ENCODE data around the gene ARID5B.

Gene ARID5B

DNA sequence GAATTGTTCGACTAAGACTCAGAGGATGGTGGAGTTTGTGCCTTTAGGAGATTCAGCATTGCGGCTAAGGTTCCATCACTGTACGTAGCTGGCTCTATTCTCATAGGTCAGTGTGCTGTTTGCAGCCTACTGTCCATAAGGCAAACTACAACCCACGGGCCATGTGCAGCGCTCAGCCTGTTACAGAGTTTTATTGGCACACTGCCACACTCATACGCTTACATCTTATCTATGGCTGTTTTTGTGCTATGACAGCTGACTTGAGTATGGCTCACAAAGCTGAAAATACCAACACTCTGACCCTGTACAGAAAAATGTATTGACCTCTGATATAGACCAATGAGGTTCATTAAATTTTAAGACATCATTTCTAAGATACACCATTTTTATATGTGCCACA lies 114.5 kb downstream of the ARID5B start:
- no peak for TF ChIP-seq CTCF (IDR thresholded peaks at IDR 0.05; ENCODE audit: low read depth, low read length)
- peak; percentile 59 to 77 for DNase-seq (ENCODE audit: low read depth in 2 of 2)

DNA sequence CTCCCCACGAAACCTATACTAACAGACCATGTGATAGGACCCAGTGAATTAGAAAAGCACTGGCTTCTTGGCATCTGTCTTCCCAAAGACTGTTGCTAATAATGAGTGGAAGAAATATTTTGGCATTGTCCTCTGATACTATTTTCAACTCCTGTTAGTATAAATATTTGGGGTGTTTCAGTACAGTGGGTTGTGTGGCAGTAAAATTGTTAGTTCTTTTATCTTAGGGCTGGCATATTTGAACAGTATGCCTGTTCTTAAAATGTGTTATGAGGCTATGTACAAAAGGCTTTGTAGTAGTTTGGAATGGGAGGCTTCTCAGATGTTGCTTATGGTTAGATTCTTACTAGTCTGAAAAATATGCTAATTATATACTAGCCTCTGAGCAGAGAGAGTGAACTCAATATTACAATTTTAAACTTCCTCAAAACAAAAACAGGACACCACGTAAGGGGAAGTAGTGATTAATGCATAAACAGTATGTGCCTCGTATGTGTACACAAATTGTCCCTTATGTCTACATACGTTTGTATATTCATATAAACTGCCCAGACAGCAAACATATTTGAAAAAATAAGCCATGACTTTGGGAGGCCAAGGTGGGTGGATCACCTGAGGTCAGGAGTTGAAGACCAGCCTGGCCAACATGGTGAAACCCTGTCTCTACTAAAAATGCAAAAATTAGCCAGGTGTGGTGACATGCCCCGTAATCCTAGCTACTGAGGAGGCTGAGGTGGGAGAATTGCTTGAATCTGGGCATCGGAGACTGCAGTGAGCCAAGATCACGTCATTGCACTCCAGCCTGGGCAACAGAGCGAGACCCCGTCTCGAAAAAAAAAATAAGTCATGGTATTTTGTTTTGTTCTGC lies 115.4 kb downstream of the ARID5B start:
- peak in 1 of 2 donors; percentile 30 for DNase-seq (ENCODE audit: low read depth in 2 of 2)
- TF ChIP-seq CTCF (IDR thresholded peaks at IDR 0.05; ENCODE audit: low read depth, low read length), result no peak
- no peak overlapping the region for H3K4me3 ChIP-seq (replicated peaks in 1 of 2; ENCODE audit: low read depth in 2 of 2, low read length in 2 of 2)

More for the DNA sequence above, 114.5 kb downstream of the ARID5B start:
- H3K4me3 ChIP-seq (replicated peaks in 1 of 2; ENCODE audit: low read depth in 2 of 2, low read length in 2 of 2), result no peak overlapping the region

DNA sequence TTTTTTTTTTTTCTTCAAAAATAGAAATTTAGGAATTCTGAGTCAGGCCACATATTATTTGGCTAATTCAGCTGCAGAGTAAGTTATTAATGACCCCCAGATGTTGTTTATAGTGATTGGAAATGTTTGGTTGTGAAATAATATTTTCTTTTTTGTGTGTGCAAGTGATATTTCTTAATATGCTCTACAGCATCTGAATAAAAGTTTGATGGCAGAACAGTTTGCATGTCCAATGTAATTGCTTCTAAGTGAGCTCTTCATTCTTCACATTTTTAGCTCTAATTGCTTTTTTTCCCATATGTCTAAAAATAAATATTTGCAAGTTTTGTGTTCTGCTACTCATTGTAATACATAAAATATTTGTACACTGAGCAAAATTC lies 116.0 kb downstream of the ARID5B start:
- no peak for TF ChIP-seq CTCF (IDR thresholded peaks at IDR 0.05; ENCODE audit: low read depth, low read length)
- no peak for DNase-seq (ENCODE audit: low read depth in 2 of 2)
- no peak overlapping the region for H3K4me3 ChIP-seq (replicated peaks in 1 of 2; ENCODE audit: low read depth in 2 of 2, low read length in 2 of 2)

DNA sequence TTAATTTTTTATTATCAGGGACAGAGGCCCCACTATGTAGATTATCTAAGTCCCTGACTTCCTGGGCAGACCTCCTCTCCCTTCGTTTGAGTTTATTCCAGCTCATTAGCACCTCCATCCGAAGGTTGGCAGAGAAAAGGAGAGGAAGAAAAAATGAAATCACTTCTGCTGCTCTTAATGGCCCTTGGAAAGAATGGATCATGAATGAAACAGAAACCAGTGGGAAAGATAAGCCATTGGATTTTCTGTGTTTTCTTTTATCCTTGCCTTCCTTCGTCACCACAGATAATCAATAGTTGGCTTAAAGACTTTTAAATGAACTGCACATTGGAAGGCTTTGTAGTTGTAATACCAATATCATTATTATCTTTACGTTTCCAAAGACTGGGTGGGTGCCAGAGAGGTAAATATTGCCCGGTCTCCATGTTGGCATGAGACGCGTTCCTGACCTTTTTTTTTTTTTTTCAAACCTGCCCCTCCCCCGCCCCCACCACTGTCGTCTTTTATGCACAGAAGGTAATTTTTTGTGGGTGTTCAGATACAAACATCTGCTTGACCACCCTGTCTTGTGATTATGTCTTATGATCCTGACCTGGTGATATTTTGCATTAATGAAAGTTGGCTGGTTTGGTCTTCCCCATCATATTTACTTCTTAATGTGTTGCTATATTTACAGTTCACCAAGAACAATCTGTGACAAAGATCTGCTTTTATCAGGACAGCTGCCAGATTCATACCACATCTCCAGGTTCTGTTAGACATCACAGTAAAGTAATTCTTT lies 116.8 kb downstream of the ARID5B start:
- DNase-seq (ENCODE audit: low read depth in 2 of 2), result no peak
- H3K4me3 ChIP-seq (replicated peaks in 1 of 2; ENCODE audit: low read depth in 2 of 2, low read length in 2 of 2), result no peak overlapping the region
- no peak for TF ChIP-seq CTCF (IDR thresholded peaks at IDR 0.05; ENCODE audit: low read depth, low read length)

- no peak for TF ChIP-seq CTCF (IDR thresholded peaks at IDR 0.05; ENCODE audit: low read depth, low read length)
- peak in 1 of 2 donors; percentile 74 for DNase-seq (ENCODE audit: low read depth in 2 of 2)
- no peak overlapping the region for H3K4me3 ChIP-seq (replicated peaks in 1 of 2; ENCODE audit: low read depth in 2 of 2, low read length in 2 of 2)
These were observed 117.7 kb downstream of the ARID5B start for GRCh38 chr10:62019013-62019684.

GRCh38 chr10:62019685-62020359 lies 118.3 kb downstream of the ARID5B start:
- TF ChIP-seq CTCF (IDR thresholded peaks at IDR 0.05; ENCODE audit: low read depth, low read length), result no peak
- peak; percentile 48 to 50 for DNase-seq (ENCODE audit: low read depth in 2 of 2)
- no peak overlapping the region for H3K4me3 ChIP-seq (replicated peaks in 1 of 2; ENCODE audit: low read depth in 2 of 2, low read length in 2 of 2)
